Left lung (tissue), 10 donors: ENCODE measurements around the gene SAMD14. TPM values are rescaled to one million over a fixed set of nuclear protein-coding genes. Genes with fewer than 3 reads are reported as not detected.

Experiments
- ATAC-seq: fragments of 200-7000 bp; cut with Tn5 transposase; one replicate; pipeline ENCODE4 v1.9.1; 2020; ENCODE audit warnings: moderate library complexity
- DNase-seq, 4 donors: peaks; one replicate each; pipeline ENCODE4 v3.0.0-alpha.2; 2013 to 2020
- H3K27ac ChIP-seq, 2 donors: fragments of 200-600 bp; sonication (generic) in 1 of 2; one replicate each; pipeline versions ENCODE4 v1.5.0 to v1.8.0; 2020 to 2021
- H3K27me3 ChIP-seq, 2 donors: fragments of 200-600 bp; sonication (generic) in 1 of 2; one replicate each; pipeline versions ENCODE4 v1.5.0 to v1.8.0; 2020 to 2021
- H3K36me3 ChIP-seq, 2 donors: fragments of 200-600 bp; sonication (generic) in 1 of 2; one replicate each; pipeline versions ENCODE4 v1.5.0 to v1.8.0; 2020 to 2021
- H3K4me1 ChIP-seq, 2 donors: fragments of 200-600 bp; one replicate each; pipeline ENCODE4 v1.8.0; 2021
- H3K4me3 ChIP-seq, 2 donors: fragments of 200-600 bp; sonication (generic) in 1 of 2; one replicate each; pipeline versions ENCODE4 v1.5.0 to v1.8.0; 2020 to 2021; ENCODE audit warnings: mild to moderate bottlenecking in 1 of 2
- H3K9me3 ChIP-seq, 2 donors: fragments of 200-600 bp; sonication (generic) in 1 of 2; one replicate each; pipeline versions ENCODE4 v1.5.0 to v1.8.0; 2020 to 2021
- intact Hi-C, 2 donors: fragments of 100-400 bp; cut with DNase I; formaldehyde crosslinking; loops; one replicate each; pipeline versions ENCODE4 v1.11.2 to v1.14.2; 2022
- polyA plus RNA-seq, 6 donors: library from polyadenylated mRNA; unstranded; fragments of 120-200 nt; gene quantifications; one replicate each; pipeline ENCODE4 v1.2.1, GENCODE V29; 2013; ENCODE audit not compliant: insufficient read length in 6 of 6
- total RNA-seq, 2 donors: library from RNA; stranded (reverse); fragmentation: NEBNext Ultra II Directional; extraction: Animal tissue kit (Norgen Biotek cat#: 25700); gene quantifications; one replicate each; pipeline ENCODE4 v1.2.1, GENCODE V29; 2021
- TF ChIP-seq, protein P1 (sequence below), 2 donors: fragments of 200-600 bp; sonication (generic) in 1 of 2; IDR thresholded peaks; one replicate each; pipeline versions ENCODE4 v1.5.0 to v1.8.0; 2021; ENCODE audit warnings: antibody characterized with exemption in 2 of 2
- donor health status: DM: no; HTN: yes; CAD: no.
- donor health status: DM: no; HTN: no; CAD: no.

SAMD14 gene
- total and polyA plus RNA-seq, 8 donors, result 8.4 to 21.6 (median 15.8) TPM

DNA sequence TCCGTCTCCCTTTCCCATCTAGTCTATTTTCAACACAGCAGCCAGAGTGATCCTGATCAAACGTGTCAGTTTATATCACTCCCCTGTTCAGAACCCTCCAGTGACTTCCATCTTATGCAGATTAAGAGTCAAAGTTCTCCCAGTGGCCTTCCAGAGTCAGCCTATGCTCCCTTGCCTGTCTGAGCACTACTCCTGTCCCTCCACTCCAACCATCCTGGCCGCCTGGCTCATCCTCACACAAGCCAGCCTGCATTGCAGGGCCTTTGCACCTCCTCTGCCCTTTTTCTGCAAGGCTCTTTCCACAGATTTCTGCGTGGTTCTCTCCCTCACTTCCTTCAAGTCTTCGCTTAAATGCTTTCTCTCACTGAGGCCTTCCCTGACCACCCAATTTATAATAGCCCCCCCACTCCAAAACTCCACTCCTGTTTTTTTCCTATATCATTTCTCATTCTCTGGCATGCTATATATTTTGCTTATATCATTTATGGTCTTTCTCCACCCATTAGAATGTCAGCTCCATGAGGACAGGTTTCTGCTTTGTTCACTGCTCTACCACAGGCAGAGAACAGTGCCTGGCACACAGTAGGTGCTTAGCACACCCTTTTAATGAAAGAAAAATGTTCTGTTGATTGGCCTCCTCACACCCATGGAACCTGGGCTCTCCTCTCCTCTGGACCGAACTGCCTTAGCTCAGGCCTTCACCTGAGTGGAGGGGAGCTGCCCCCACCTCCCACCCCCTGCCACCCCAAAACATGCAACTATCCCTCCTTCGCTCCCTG, 9.3 kb downstream of the SAMD14 start:
- H3K27ac ChIP-seq, result no peak overlapping the region
- no peak overlapping the region for H3K4me3 ChIP-seq
- H3K27me3 ChIP-seq, result peaks cover 9 to 46% of the 10 kb centered on the region in 2 donors
- H3K36me3 ChIP-seq, result no peaks in the 10 kb centered on the region
- H3K9me3 ChIP-seq, result no peaks in the 10 kb centered on the region
- no peak for ATAC-seq
- TF ChIP-seq, protein P1, sequence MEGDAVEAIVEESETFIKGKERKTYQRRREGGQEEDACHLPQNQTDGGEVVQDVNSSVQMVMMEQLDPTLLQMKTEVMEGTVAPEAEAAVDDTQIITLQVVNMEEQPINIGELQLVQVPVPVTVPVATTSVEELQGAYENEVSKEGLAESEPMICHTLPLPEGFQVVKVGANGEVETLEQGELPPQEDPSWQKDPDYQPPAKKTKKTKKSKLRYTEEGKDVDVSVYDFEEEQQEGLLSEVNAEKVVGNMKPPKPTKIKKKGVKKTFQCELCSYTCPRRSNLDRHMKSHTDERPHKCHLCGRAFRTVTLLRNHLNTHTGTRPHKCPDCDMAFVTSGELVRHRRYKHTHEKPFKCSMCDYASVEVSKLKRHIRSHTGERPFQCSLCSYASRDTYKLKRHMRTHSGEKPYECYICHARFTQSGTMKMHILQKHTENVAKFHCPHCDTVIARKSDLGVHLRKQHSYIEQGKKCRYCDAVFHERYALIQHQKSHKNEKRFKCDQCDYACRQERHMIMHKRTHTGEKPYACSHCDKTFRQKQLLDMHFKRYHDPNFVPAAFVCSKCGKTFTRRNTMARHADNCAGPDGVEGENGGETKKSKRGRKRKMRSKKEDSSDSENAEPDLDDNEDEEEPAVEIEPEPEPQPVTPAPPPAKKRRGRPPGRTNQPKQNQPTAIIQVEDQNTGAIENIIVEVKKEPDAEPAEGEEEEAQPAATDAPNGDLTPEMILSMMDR (IDR thresholded peaks at IDR 0.05), result no peak
- DNase-seq, result no peak
- H3K4me1 ChIP-seq, result peaks cover 8 to 12% of the 10 kb centered on the region in 2 donors
- intact Hi-C loops, result no loop called here

GRCh38 chr17:50118828-50119218, 11.1 kb downstream of the SAMD14 start:
- TF ChIP-seq, protein P1 (IDR thresholded peaks at IDR 0.05), result no peak
- Histone ChIP-seq H3K27me3 (peaks cover 9 to 59% of the 10 kb centered on the region in 2 donors), H3K27ac (no peak overlapping the region), H3K36me3 (no peaks in the 10 kb centered on the region), H3K9me3 (no peaks in the 10 kb centered on the region), H3K4me1 (peaks cover 8 to 12% of the 10 kb centered on the region in 2 donors), H3K4me3 (no peak overlapping the region)
- intact Hi-C loops, result no loop called here
- DNase-seq (no peak), ATAC-seq (no peak)

GRCh38 chr17:50118076-50118827, 11.7 kb downstream of the SAMD14 start:
- H3K4me1 ChIP-seq, result peaks cover 8 to 10% of the 10 kb centered on the region in 2 donors
- no peak overlapping the region for H3K27ac ChIP-seq
- intact Hi-C loops, result no loop called here
- H3K27me3 ChIP-seq, result peaks cover 9 to 53% of the 10 kb centered on the region in 2 donors
- H3K4me3 ChIP-seq, result no peak overlapping the region
- ATAC-seq, result no peak
- no peaks in the 10 kb centered on the region for H3K9me3 ChIP-seq
- no peak for DNase-seq
- no peaks in the 10 kb centered on the region for H3K36me3 ChIP-seq
- TF ChIP-seq, protein P1 (IDR thresholded peaks at IDR 0.05), result no peak

- Histone ChIP-seq H3K36me3 (no peaks in the 10 kb centered on the region), H3K9me3 (no peaks in the 10 kb centered on the region), H3K4me3 (peak overlapping the region in 1 of 2 donors; percentile 3), H3K27ac (no peak overlapping the region), H3K4me1 (peaks cover 8 to 10% of the 10 kb centered on the region in 2 donors), H3K27me3 (peaks cover 9 to 51% of the 10 kb centered on the region in 2 donors)
- DNase-seq (peak in 3 of 4 donors; percentile 46 to 88 (median 75)), ATAC-seq (peak; percentile 88)
- TF ChIP-seq, protein P1 (IDR thresholded peaks at IDR 0.05), result peak; percentile 41 to 56
- intact Hi-C loops, result no loop called here
Measured at GRCh38 chr17:50117202-50118051, 12.5 kb downstream of the SAMD14 start.
